Amniotic stem cell (primary cell): Measurements from ENCODE around the gene ZNF888.
A peak's percentile ranks its signal among the peaks of the same experiment; 100 is the strongest.
"Not testable (repeated sequence)": the region's sequence is repeated elsewhere in the genome, so short reads cannot be mapped to it uniquely, and the experiment has no call there.

ENCODE experiments used
- DNase-seq: peaks from one replicate; lab custom pipeline; 2025; lab: John Stamatoyannopoulos, UW

The ZNF888 gene

GRCh38 chr19:52941523-52941922 lies 18.3 kb upstream of the ZNF888 start:
- not testable (repeated sequence) for DNase-seq

DNA sequence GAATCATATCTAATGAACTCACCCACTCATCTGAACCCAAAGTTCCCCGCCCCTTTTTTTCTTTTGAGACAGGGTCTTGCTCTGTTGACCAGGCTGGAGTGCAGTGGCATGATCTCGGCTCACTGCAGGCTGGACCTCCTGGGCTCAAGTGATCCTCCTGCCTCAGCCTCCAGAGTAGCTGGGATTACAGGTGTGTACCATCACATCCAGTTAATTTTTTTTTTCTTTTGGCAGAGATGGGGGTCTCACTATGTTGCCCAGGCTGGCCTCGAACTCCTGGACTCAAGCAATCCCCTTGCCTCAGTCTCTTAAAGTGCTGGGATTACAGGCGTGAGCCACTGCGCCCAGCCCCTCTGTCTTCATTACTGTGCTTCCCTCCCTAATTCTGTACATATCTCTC lies 17.7 kb upstream of the ZNF888 start:
- not testable (repeated sequence) for DNase-seq

- no peak for DNase-seq
Measured at GRCh38 chr19:52938761-52939160, 15.5 kb upstream of the ZNF888 start.

DNA sequence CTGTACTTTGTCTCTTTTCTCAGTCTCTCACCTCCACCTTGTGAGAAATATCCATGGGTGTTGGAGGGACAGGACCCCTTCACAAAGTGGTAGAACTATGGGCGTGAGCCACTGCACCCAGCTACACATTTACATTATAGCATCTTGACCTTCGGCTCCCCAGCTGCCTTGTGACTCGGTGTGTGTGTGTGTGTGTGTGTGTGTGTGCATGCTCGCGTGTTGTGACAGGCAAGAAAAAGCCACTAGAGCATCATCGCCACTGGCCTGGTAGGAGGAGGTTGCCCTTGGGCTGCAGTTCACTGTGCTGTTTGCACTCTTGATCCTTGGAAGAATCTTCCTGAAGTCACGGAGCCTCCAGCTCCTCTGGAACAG lies 13.7 kb upstream of the ZNF888 start:
- no peak for DNase-seq

DNA sequence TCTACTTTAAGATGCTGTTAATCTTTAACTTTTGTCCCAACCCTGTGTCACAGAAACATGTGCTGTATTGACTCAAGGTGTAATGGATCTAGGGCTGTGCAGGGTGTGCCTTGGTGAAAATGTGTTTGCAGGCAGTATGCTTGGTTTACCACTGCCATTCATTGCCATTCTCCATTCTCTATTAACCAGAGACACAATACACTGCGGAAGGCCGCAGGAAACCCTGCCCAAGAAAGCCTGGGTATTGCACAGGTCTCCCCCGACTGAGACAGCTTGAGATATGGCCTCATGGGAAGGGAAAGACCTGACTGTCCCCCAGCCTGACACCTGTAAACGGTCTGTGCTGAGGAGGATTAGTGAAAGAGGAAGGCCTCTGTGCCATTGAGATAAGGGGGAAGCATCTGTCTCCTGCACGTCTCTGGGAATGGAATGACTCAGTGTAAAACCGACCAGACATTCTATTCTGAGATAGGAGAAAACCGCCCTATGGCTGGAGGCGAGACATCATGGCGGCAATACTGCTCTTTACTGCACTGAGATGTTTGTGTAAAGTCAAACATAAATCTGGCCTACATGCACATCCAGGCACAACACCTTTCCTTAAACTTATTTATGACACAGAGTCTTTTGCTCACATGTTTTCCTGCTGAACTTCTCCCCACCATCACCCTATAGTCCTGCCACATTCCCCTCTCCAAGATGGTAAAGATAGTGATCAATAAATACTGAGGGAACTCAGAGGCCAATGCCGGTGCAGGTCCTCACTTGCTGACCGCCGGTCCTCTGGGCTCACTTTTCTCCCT lies 13.1 kb upstream of the ZNF888 start:
- no peak for DNase-seq

DNA sequence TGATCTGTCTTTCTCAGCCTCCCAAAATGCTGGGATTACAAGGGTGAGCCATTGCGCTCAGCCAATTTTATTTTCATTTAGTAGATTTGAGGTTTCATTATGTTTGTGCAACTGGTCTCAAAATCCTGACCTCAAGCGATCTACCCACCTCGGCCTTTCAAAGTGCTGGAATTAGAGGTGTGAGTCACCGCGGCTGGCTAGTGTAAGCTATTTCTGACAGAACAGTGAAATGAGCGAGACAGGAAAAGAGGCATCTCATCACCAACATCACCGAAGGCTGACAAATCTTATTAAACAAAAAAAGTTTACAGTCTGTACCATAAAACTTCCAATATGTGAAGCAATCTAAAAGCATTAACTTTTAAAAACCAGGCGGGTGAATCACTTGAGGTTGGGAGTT lies 12.2 kb upstream of the ZNF888 start:
- DNase-seq: no peak

DNA sequence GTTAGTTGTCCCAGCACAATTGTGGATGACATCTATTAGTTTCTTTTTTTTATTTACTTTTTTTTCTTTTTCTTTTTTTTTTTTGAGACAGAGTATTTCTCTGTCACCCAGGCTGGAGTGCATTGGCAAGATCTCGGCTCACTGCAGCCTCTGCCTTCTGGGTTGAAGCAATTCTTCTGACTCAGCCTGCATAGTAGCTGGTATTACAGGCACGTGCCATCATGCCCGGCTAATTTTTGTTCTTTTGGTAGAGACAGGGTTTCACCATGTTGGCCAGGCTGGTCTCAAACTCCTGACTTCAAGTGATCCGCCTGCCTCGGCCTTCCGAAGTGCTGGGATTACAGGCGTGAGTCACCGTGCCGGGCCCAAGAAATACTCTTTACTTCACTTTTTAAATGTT lies 1.4 kb upstream of the ZNF888 start:
- DNase-seq: not testable (repeated sequence)

DNA sequence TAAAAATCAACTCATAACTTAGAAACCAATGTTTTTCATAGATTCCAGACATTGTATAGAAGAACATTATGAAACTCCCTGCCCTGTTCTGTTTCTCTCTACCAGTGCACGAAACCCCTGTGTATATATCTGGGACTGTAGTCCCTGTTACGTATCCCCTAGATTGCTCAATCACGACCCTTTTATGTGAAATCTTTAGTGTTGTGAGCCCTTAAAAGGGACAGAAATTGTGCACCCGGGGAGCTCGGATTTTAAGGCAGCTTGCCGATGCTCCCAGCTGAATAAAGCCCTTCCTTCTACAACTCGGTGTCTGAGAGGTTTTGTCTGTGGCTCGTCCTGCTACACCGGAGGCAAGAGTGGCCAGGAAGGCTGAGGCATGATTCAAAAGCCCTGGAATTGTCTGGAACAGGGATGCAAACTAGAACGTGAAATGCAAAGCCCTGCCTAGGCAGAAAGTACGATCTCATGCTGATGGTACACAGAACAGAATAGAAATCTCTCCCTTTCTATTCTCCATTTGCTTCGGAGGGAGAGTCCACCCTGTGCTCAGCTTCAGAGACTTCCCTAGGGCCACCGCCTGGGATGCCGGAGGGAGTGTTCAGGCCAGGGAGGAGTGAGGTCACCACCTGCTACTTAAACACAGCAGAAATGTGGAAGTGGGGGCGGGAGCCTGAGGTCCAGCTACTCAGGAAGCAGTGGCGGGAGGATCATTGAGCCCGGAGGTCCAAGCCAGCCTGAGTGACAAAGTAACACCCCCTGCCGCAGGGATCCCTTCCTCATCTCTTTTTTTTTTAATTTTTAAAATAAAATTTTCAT lies 758 bp upstream of the ZNF888 start:
- DNase-seq: no peak

- DNase-seq: no peak
Measured at GRCh38 chr19:52917531-52917930, 5.7 kb downstream of the ZNF888 start.

DNA sequence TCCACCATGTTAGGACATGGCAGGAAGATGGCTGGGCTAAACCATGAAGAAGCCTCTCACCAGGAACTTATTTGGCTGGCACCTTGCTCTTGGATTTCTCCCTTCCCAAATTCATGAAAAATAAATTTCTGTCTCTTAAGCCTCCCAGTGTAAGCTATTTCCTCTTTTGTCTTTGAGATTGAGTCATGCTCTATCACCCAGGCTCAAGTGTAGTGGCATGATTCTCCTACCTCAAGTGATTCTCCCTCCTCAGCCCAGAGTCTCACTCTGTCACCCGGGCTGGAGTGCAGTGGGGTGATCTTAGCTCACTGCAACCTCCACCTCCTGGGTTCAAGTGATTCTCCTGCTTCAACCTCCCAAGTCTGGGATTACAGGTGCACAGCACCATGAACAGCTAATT lies 12.6 kb downstream of the ZNF888 start:
- no peak for DNase-seq

- DNase-seq: not testable (repeated sequence)
Measured at GRCh38 chr19:52904052-52904780, 19.0 kb downstream of the ZNF888 start.

DNA sequence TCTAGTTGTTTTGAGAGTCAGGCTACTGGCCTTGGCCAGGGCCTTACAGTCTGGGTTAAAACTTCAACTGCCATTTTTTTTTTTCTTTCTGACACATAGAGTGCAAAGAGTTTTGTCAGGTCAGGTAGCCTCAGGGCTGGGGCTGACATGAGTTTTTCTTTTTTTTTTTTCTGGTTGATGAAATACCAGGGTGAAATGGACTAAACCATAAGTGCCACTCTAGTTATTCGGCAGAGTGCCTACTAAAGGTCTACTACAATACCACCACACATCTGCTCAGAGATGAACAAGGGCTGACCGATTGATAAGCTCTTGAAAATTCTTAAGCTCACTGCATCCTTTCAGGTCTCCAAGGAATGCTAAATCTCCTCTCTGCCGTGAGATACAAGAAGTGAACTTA lies 21.4 kb downstream of the ZNF888 start:
- no peak for DNase-seq

GRCh38 chr19:52898596-52898995 lies 24.6 kb downstream of the ZNF888 start:
- DNase-seq: not testable (repeated sequence)

GRCh38 chr19:52898101-52898500 lies 25.1 kb downstream of the ZNF888 start:
- DNase-seq: no peak

- DNase-seq: peak; percentile 89
Measured at GRCh38 chr19:52897138-52897935, 25.9 kb downstream of the ZNF888 start, which contains the start of gene ZNF320. Gene ZNF320 (minus strand): TSS chr19:52897635. CDS start chr19:52890255, 7,380 bp downstream.

GRCh38 chr19:52896431-52897137 lies 26.6 kb downstream of the ZNF888 start:
- DNase-seq: no peak

DNA sequence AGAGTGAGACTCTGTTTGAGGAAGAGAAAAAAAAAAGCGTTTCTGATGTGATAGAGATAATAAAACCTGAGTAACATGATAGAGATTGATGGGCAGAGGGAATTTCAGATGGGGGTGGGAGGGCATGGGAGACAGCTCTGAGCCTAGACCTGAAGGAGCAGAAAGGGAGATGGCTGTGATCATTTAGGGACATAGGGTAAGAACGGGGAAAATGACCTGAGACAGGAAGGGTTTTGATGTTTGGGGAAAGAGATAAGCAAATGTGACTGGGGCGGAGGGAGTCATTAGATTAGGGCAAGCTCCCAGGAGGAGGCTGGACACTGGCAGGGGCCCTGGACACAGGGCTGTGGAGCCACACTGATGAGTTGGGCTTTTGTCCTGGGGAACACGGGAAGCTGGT lies 31.9 kb downstream of the ZNF888 start:
- no peak for DNase-seq

- no peak for DNase-seq
Measured at GRCh38 chr19:52889931-52890330, 33.3 kb downstream of the ZNF888 start.

DNA sequence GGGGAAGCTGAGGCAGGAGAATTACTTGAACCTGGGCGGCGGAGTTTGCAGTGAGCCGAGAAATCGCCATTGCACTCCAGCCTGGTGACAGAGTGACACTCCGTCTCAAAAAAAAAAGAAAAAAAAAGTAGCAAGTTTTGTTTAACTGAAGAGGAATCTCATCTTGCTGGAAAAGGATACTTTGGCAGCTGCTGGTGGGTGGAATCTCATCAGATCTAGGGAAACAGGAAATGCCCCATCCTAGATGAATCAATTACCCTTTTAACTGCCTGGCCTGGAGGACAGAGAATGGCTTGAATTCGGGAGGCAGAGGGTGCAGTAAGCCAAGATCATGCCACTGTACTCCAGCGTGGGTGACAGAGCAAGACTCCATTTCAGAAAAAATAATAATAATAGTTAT lies 34.2 kb downstream of the ZNF888 start:
- DNase-seq: no peak

- DNase-seq: no peak
Measured at GRCh38 chr19:52880895-52881389, 42.3 kb downstream of the ZNF888 start.

DNA sequence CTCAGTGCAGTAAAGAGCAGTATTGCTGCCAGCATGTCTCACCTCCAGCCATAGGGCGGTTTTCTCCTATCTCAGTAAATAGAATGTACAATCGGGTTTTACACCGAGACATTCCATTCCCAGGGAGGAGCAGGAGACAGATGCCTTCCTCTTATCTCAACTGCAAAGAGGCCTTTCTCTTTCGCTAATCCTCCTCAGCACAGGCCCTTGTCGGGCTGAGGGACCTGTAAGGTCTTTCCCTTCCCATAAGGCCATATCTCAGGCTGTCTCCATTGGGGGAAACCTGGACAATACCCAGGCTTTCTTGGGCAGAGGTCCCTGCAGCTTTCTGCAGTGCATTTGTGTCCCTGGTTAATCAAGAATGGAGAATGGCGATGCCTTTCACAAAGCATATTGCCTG lies 50.2 kb downstream of the ZNF888 start:
- DNase-seq: not testable (repeated sequence)
